B cell (primary cell): Measurements from ENCODE around the gene LRIG3. TPM values are rescaled to one million over a fixed set of nuclear protein-coding genes. Genes with fewer than 3 reads are reported as not detected.

Source experiments
- ATAC-seq: fragments of 200-7000 bp; cut with Tn5 transposase; one replicate; pipeline ENCODE4 v1.10.0; 2021; ENCODE audit warnings: low read depth, mild to moderate bottlenecking, moderate number of reproducible peaks, moderate library complexity
- CTCF ChIA-PET: fragments of 350-600 bp; sonication (Branson Sonifier 250); formaldehyde crosslinking; loops from one replicate; lab custom pipeline; 2021; ENCODE audit warnings: antibody characterized with exemption, inconsistent platforms; lab: Charles Lee
- POLR2A ChIA-PET: fragments of 350-600 bp; sonication (Branson Sonifier 250); formaldehyde crosslinking; loops from one replicate; lab custom pipeline; 2021; ENCODE audit warnings: antibody characterized with exemption; lab: Charles Lee
- DNase-seq: peaks from one replicate; pipeline ENCODE4 v3.0.0; 2013
- H2AFZ ChIP-seq: 2 replicates; pipeline ENCODE4 v1.6.1; 2012; ENCODE audit warnings: mild to moderate bottlenecking, low read depth, low read length; ENCODE audit not compliant: insufficient read depth, poor library complexity, severe bottlenecking
- H3K27ac ChIP-seq, 2 donors: 1 replicate in 1 of 2; 2 replicates in 1 of 2; pipeline ENCODE4 v1.5.1; 2012 to 2013; ENCODE audit warnings: low read length in 2 of 2, mild to moderate bottlenecking in 2 of 2, moderate library complexity in 1 of 2
- H3K27me3 ChIP-seq, 4 experiments: fragments of 200-600 bp in 1 of 4; sonication (generic) in 1 of 4; replicated peaks in 1 of 4; 1 replicate in 2 of 4; 2 replicates in 2 of 4; pipeline versions ENCODE4 v1.6.1 to v1.7.0; 2013 to 2016; ENCODE audit warnings: low read length in 3 of 4, mild to moderate bottlenecking in 2 of 4, mixed read lengths in 1 of 4, moderate library complexity in 1 of 4; ENCODE audit not compliant: insufficient read depth in 4 of 4, control insufficient read depth in 3 of 4; ENCODE audit errors: control extremely low read depth in 1 of 4
- H3K36me3 ChIP-seq, 2 experiments: replicated peaks in 1 of 2; 1 replicate in 1 of 2; 2 replicates in 1 of 2; pipeline versions ENCODE4 v1.6.1 to v1.7.1; 2013; ENCODE audit warnings: low read length in 1 of 2; ENCODE audit not compliant: insufficient read depth in 2 of 2, control insufficient read depth in 1 of 2; ENCODE audit errors: control extremely low read depth in 1 of 2, extremely low read depth in 1 of 2
- H3K4me1 ChIP-seq, 2 donors: fragments of 200-600 bp in 1 of 2; sonication (generic) in 1 of 2; 1 replicate in 1 of 2; 2 replicates in 1 of 2; pipeline versions ENCODE4 v1.5.1 to v1.6.1; 2013 to 2017; ENCODE audit warnings: low read length in 2 of 2; ENCODE audit not compliant: control insufficient read depth in 2 of 2, insufficient read depth in 2 of 2
- H3K4me2 ChIP-seq: replicated peaks from 2 replicates; pipeline ENCODE3; 2012; ENCODE audit warnings: mild to moderate bottlenecking, low read depth, low read length; ENCODE audit not compliant: poor library complexity, severe bottlenecking
- H3K4me3 ChIP-seq, 5 experiments: fragments of 200-600 bp in 1 of 5; sonication (generic) in 1 of 5; 1 replicate in 3 of 5; 2 replicates in 2 of 5; pipeline versions ENCODE4 v1.5.1 to v1.7.0; 2011 to 2016; ENCODE audit warnings: low read length in 4 of 5, mild to moderate bottlenecking in 4 of 5, low read depth in 2 of 5, control low read depth in 1 of 5, moderate library complexity in 1 of 5; ENCODE audit not compliant: insufficient read depth in 1 of 5; ENCODE audit errors: control extremely low read depth in 1 of 5, extremely low read depth in 1 of 5
- H3K79me2 ChIP-seq: fragments of 200-600 bp; sonication (generic); one replicate; pipeline ENCODE4 v1.6.0; 2016; ENCODE audit warnings: low read length; ENCODE audit not compliant: control insufficient read depth, insufficient read depth
- H3K9ac ChIP-seq: fragments of 200-600 bp; sonication (generic); 2 replicates; pipeline ENCODE4 v1.6.1; 2017; ENCODE audit warnings: mild to moderate bottlenecking, low read length, moderate library complexity
- H3K9me3 ChIP-seq, 3 donors: one replicate each; pipeline versions ENCODE4 v1.6.1 to v1.7.1; 2013; ENCODE audit warnings: low read length in 2 of 3; ENCODE audit not compliant: control insufficient read depth in 2 of 3, insufficient read depth in 1 of 3; ENCODE audit errors: control extremely low read depth in 1 of 3
- H4K20me1 ChIP-seq: 2 replicates; pipeline ENCODE4 v1.6.0; 2012; ENCODE audit warnings: mild to moderate bottlenecking, low read length; ENCODE audit not compliant: insufficient read depth, control insufficient read depth, poor library complexity, severe bottlenecking
- H3K27ac Mint-ChIP-seq: one replicate; pipeline ENCODE4 v1.8.0; 2021; ENCODE audit warnings: mixed read lengths
- H3K27me3 Mint-ChIP-seq: one replicate; pipeline ENCODE4 v1.8.0; 2021; ENCODE audit warnings: mixed read lengths
- H3K4me1 Mint-ChIP-seq: one replicate; pipeline ENCODE4 v1.8.0; 2021; ENCODE audit warnings: mixed read lengths
- H3K4me3 Mint-ChIP-seq: one replicate; pipeline ENCODE4 v1.8.0; 2021; ENCODE audit warnings: mixed read lengths
- H3K9me3 Mint-ChIP-seq: one replicate; pipeline ENCODE4 v1.8.0; 2022; ENCODE audit warnings: mixed read lengths; ENCODE audit not compliant: insufficient read depth
- CTCF ChIP-seq: fragments of 200-600 bp; IDR thresholded peaks from one replicate; pipeline ENCODE4 v1.8.0; 2022; ENCODE audit warnings: antibody characterized with exemption, mild to moderate bottlenecking
- EZH2 ChIP-seq: IDR thresholded peaks from 2 replicates; pipeline ENCODE4 v1.6.1; 2012; ENCODE audit warnings: borderline replicate concordance, low read depth, mild to moderate bottlenecking, moderate library complexity, low read length; ENCODE audit not compliant: insufficient read depth, poor library complexity, severe bottlenecking
- WGBS: methylation state at CpG from one replicate; pipeline ENCODE4 v1.1.5; 2013; ENCODE audit warnings: missing lambda C conversion rate; ENCODE audit not compliant: insufficient coverage; 5-methylcytosine and 5-hydroxymethylcytosine counted together
- intact Hi-C: fragments of 100-400 bp; cut with micrococcal nuclease; formaldehyde crosslinking; loops from one replicate; pipeline ENCODE4 v1.10.0; 2022
- polyA plus RNA-seq: library from polyadenylated mRNA; depleted of rRNA; stranded (reverse); fragments of >200 nt; gene quantifications from 2 replicates; pipeline ENCODE4 v1.2.3, GENCODE V29; 2012
- total RNA-seq, 2 donors: library from RNA; stranded (reverse); fragments of 120-200 nt in 1 of 2; gene quantifications; 1 replicate in 1 of 2; 2 replicates in 1 of 2; pipeline versions ENCODE4 v1.2.3 to v1.2.4, GENCODE V29; 2013 to 2022

The LRIG3 gene
- total and polyA plus RNA-seq, 2 donors (not counting 1 experiment from before 2014, with no cell fraction given), result 0.13 TPM; not detected in 1

GRCh38 chr12:58963844-58964243 lies 43.5 kb upstream of the LRIG3 start:
- POLR2A ChIA-PET, result no interaction called here
- Histone ChIP-seq H2AFZ (no peak overlapping the region), H4K20me1 (no peaks in the 10 kb centered on the region), H3K4me2 (no peak overlapping the region), H3K9me3 (no peaks in the 10 kb centered on the region), H3K4me1 (no peaks in the 10 kb centered on the region), H3K79me2 (no peaks in the 10 kb centered on the region), H3K27me3 (no peaks in the 10 kb centered on the region), H3K27ac (no peak overlapping the region), H3K4me3 (no peak overlapping the region), H3K9ac (no peak overlapping the region), H3K36me3 (no peaks in the 10 kb centered on the region)
- DNase-seq, result no peak
- Mint-ChIP-seq H3K4me1 (no peaks in the 10 kb centered on the region), H3K4me3 (no peak overlapping the region), H3K27me3 (no peaks in the 10 kb centered on the region), H3K9me3 (no peaks in the 10 kb centered on the region), H3K27ac (no peak overlapping the region)
- no peak for ATAC-seq
- intact Hi-C loops, result no loop called here
- CTCF ChIA-PET, result no interaction called here
- 100% methylated on average over 1 of the region's 1 CpG for WGBS
- TF ChIP-seq CTCF (no peak), EZH2 (no peak)

- H3K4me1 Mint-ChIP-seq, result no peaks in the 10 kb centered on the region
- Histone ChIP-seq H3K4me1 (no peaks in the 10 kb centered on the region), H3K36me3 (no peaks in the 10 kb centered on the region), H3K4me3 (no peak overlapping the region), H4K20me1 (no peaks in the 10 kb centered on the region), H3K27ac (no peak overlapping the region), H3K9me3 (no peaks in the 10 kb centered on the region), H3K9ac (no peak overlapping the region), H2AFZ (no peak overlapping the region), H3K79me2 (no peaks in the 10 kb centered on the region), H3K27me3 (no peaks in the 10 kb centered on the region), H3K4me2 (no peak overlapping the region)
- H3K9me3 Mint-ChIP-seq, result no peaks in the 10 kb centered on the region
- POLR2A ChIA-PET, result no interaction called here
- H3K27ac Mint-ChIP-seq, result no peak overlapping the region
- ATAC-seq, result no peak
- DNase-seq, result no peak
- TF ChIP-seq CTCF (no peak), EZH2 (no peak)
- CTCF ChIA-PET, result no interaction called here
- H3K4me3 Mint-ChIP-seq, result no peak overlapping the region
- no CpG with 5 or more reads among the region's 4 CpGs for WGBS
- intact Hi-C loops, result no loop called here
- H3K27me3 Mint-ChIP-seq, result no peaks in the 10 kb centered on the region
These were observed 41.6 kb upstream of the LRIG3 start for GRCh38 chr12:58961906-58962305.
